Activated naive CD4-positive, alpha-beta T cell treated with anti-CD3 and anti-CD28 coated beads, Interleukin-2, amount 50 U/mL, for 72 hours (primary cell): ENCODE data around the gene FAU. TPM values are rescaled to one million over a fixed set of nuclear protein-coding genes. Genes with fewer than 3 reads are reported as not detected.
"Not testable (repeated sequence)": the region's sequence is repeated elsewhere in the genome, so short reads cannot be mapped to it uniquely, and the experiment has no call there.

Experiments
- ATAC-seq, 2 donors: fragments of 150-1000 bp; cut with Tn5 transposase; 2 replicates each; pipeline ENCODE4 v1.10.0; 2021; ENCODE audit warnings: mild to moderate bottlenecking in 2 of 2, moderate library complexity in 2 of 2
- DNase-seq, 2 donors: peaks; one replicate each; pipeline ENCODE4 v3.0.0; 2021 to 2022; ENCODE audit warnings: low spot score in 2 of 2
- H3K27ac Mint-ChIP-seq, 2 donors: one replicate each; pipeline ENCODE4 v1.8.0; 2022; ENCODE audit warnings: mild to moderate bottlenecking in 2 of 2, mixed read lengths in 2 of 2
- H3K36me3 Mint-ChIP-seq, 2 donors: one replicate each; pipeline ENCODE4 v1.8.0; 2022; ENCODE audit warnings: mixed read lengths in 2 of 2
- H3K9me3 Mint-ChIP-seq, 2 donors: one replicate each; pipeline ENCODE4 v1.8.0; 2022; ENCODE audit warnings: mixed read lengths in 2 of 2
- total RNA-seq, 2 donors: library from RNA; stranded (reverse); gene quantifications; one replicate each; pipeline ENCODE4 v1.2.3, GENCODE V29; 2022

Gene FAU
- total RNA-seq, 2 donors from 2014 or later, result 983 to 1,040 TPM

DNA sequence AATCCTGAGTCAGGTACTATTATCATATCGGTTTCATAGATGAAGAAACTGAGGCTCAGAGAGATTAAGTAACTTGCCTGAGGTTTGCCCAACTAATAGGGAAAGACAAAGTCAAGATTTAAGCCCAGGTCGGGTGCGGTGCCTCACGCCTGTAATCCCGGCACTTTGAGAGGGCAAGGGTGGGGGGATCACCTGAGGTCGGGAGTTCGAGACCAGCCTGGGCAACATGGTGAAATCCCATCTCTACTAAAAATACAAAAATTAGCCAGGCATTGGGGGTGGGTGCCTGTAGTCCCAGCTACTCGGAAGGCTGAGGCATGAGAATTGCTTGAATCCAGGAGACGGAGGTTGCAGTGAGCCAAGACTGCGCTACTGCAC lies 28.2 kb upstream of the FAU start:
- not testable (repeated sequence) for H3K27ac Mint-ChIP-seq, H3K9me3 Mint-ChIP-seq, H3K36me3 Mint-ChIP-seq, DNase-seq, ATAC-seq

DNA sequence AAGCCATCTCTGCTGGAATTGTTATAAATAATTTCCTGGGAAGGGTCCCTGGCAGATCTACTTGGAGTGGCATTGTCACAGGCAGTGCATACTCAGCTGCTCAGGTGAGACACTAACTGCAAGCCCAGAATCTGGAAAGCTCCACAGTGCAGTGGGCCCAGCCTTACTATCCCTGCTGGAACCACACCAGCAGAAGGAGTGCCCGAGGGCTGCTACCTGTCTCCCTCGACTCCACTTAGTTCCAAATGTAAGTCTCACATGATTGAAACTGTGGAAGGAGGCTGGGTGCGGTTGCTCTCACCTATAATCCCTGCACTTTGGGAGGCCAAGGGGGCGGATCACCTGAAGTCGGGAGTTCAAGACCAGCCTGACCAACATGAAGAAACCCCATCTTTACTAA lies 26.7 kb upstream of the FAU start:
- no peak for ATAC-seq
- DNase-seq, result no peak
- Mint-ChIP-seq H3K36me3 (no peaks in the 10 kb centered on the region), H3K9me3 (no peaks in the 10 kb centered on the region), H3K27ac (no peak overlapping the region)

DNA sequence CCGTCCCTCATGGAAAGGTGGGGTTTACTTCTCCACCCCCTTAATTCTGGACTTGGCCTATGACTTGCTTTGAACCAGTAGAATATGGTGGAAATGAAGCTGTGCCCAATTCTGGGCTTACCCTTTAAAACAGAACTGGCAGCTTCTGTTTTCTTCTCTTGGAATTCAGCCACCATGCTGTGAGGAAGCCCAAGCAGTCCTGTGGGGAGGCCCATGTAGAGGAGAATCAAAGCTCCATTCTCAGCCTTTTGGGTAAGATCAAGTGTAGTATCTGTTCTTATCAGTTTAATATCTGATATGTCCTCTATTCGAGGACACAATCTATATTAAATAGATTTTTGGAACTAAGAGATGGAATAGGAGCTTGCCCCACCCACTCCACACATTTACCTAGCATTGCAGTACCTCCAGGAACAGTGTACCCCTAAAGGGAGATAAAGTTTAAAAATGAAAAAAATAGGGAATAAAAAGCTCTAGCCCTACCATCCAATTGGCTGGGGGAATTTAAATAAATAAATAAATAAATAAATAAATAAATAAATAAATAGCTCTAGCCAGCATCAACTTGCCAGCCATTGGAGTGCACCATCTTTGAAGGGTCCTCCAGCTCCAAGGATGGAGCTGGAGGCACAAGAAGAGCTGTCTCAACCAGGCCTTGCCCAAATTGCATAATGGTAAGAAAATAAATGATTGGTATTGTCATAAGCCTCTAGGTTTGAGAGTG lies 25.6 kb upstream of the FAU start:
- DNase-seq (no peak), ATAC-seq (no peak)
- Mint-ChIP-seq H3K36me3 (no peaks in the 10 kb centered on the region), H3K9me3 (no peaks in the 10 kb centered on the region), H3K27ac (no peak overlapping the region)

DNA sequence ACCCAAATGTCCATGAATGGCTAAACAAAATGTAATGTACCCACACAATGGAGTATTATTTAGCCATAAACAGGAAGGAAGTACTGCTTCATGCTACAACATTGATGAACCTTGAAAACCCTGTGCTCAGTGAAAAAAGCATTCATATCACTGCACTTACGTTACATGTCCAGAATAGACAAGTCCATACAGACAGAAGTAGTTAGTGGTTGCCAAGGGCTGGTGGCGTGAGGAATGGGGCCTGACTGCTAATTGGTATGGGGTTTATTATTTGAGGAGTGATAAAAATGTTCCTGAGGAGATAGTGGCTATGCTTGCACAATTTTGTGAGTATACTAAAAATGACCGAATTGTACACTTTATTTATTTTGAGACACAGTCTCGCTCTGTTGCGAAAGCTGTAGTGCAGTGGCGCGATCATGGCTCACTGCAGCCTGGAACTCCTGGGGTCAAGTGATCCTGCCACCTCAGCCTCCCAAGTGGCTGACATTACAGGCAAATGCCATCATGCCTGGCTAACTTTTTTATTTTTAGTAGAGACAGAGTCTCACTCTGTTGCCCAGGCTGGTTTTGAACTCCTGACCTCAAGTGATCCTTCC lies 20.1 kb upstream of the FAU start:
- Mint-ChIP-seq H3K36me3 (no peaks in the 10 kb centered on the region), H3K9me3 (no peaks in the 10 kb centered on the region)
- ATAC-seq, result no peak

DNA sequence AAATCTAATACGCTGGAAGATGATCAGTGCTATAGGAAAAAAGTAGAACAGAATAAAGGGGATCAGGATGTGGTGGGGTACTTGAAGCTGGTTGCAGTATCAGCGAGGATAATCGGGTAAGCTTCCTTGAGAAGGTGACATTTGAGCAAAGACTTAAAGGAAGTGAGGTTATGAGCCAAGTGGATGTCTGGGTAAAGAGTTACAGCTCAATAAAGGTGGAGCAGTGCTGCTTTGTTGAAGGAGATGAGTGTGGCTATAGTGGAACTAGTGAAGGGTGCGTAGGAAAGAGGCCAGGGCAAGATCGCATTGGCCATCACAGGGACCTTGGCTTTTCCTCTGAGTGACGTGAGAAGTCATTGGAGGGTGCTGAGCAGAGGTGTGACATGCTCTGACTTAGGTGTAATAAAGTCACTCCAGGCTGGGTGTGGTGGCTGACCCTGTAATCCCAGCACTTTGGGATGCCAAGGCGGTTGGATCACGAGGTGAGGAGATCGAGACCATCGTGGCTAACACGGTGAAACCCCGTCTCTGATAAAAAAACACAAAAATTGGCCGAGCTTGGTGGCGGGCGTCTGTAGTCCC lies 14.7 kb upstream of the FAU start:
- Mint-ChIP-seq H3K27ac (peak overlapping the region; percentile 51 to 99), H3K9me3 (no peaks in the 10 kb centered on the region), H3K36me3 (peaks cover 9 to 10% of the 10 kb centered on the region in 2 donors)
- no peak for DNase-seq
- ATAC-seq, result no peak

More for the DNA sequence above, 20.1 kb upstream of the FAU start:
- no peak for DNase-seq
- no peak overlapping the region for H3K27ac Mint-ChIP-seq

DNA sequence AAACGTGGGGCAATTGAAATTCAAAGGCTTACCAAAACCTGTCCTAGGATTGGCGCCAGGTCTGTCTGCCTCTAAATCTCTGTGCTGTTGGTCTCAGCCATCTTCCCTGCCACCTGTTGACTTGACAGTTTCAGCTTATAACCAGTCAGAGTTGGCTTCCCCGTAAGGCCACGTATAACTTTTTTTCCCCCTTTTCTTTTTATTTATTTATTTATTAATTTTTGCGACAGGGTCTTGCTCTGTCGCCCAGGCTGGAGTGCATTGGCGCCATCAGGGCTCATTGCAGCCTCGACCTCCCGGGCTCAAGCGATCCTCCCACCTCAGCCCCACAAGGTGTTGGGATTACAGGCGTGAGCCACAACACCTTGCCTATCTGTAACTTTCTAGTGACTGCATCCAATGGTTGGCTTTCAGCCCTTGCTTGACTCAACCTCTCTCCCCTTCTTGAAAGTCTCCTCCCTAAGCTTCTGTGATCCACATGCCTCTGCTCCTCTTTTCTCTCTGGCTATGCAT lies 13.8 kb upstream of the FAU start:
- Mint-ChIP-seq H3K36me3 (peaks cover 9 to 10% of the 10 kb centered on the region in 2 donors), H3K27ac (peak overlapping the region; percentile 99), H3K9me3 (no peaks in the 10 kb centered on the region)
- ATAC-seq (no peak), DNase-seq (no peak)

DNA sequence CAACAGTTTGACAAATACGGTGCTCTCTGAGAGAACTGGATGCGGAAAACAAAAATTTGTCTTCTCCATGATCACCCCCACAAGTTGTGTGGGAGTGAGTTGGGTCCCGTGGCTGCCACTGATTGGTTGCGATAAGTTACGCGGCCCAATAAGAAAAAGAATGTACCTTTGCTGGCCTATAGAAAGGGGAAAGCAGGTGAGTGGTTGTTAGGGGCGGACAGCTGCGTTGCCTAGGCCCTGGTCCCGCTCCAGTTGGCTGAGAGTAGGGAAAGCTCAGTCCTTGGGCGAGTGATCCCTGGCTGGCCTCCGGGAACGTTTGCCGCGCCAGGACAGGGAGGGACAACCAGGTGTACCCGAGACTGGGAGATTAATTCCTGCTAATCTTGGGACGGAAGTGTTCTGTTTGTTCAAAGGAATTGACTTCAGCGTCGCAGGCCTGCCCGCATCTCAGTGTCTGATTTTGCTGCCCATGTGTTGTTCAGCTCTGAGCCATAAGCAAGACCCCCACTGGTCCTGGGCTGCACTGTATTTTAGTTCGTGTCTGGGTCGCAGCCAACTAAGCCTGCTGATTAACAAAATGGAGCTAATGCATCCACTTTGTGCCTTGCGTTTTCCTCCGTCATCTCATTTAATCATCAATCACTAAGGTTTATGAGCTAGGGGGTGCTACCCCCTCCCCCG lies 13.2 kb upstream of the FAU start:
- ATAC-seq (peak; percentile 88 to 90), DNase-seq (peak; percentile 76 to 85)
- Mint-ChIP-seq H3K27ac (peak overlapping the region; percentile 99), H3K9me3 (no peaks in the 10 kb centered on the region), H3K36me3 (peaks cover 9 to 10% of the 10 kb centered on the region in 2 donors)

DNA sequence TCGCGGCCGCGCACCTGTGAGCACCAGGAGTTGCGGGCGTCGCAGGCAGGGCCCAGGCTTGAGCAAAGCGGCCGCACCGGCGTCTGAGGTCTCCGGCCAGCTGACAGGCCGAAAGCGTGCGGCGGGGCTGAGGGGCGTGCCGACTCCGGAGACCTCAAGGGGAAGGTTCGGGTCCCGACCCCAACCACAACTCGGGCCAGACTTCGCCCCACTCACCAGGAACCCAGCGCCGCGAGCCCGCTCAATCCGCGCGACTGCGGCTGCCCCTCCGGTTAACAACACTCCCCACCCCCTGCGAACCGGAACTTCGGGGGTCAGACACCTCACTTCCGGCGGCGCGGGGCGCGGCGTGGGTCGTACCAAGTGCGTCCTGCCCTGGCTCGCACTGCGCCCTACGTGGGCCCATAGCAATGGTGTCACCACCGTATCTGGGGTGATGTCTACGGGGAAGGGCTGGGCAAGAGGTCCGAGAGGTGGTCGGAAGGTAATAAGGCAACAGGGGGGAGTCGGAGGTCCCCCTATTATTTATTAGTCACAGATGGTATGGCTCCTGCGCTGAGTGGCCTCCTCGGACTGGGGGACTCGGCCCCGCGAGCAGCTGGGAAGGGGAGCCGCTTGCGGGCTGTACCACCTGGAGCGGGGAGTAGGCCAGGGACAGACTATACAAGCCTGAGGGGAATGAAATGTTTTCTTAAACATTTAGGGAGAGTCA lies 12.5 kb upstream of the FAU start, which contains the start of gene SYVN1:
SYVN1 (minus strand) TSS at position 280 of the 712 bp plus-strand sequence. CDS start 918 bp downstream, outside the sequence.
- DNase-seq (peak; percentile 91), ATAC-seq (peak; percentile 87 to 88)
- no peaks in the 10 kb centered on the region for H3K9me3 Mint-ChIP-seq
- peaks cover 9 to 10% of the 10 kb centered on the region in 2 donors for H3K36me3 Mint-ChIP-seq
- H3K27ac Mint-ChIP-seq, result peak within 1 kb of the TSS; percentile 99

DNA sequence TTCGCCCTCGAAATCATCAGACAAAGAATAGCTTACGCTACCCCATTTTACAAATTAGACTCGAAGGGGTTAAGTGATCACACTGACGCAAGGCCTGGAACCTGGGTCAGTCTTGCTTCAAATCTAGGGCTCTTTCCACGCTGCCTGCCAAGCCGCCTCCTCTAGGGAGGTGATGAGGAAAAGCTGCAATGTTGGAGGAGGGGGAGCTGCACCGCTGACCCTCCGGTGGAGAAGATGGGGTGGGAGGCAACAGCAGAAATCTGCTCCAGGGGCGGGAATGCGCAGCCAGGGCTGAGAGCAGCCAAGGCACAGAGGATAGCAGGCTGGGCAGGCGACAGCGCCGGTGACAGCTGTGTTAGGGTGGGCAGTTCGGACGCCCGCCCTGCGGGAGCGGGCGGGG lies 11.8 kb upstream of the FAU start:
- Mint-ChIP-seq H3K9me3 (no peaks in the 10 kb centered on the region), H3K36me3 (peaks cover 9 to 10% of the 10 kb centered on the region in 2 donors), H3K27ac (peak overlapping the region; percentile 99)
- no peak for DNase-seq
- ATAC-seq, result no peak

DNA sequence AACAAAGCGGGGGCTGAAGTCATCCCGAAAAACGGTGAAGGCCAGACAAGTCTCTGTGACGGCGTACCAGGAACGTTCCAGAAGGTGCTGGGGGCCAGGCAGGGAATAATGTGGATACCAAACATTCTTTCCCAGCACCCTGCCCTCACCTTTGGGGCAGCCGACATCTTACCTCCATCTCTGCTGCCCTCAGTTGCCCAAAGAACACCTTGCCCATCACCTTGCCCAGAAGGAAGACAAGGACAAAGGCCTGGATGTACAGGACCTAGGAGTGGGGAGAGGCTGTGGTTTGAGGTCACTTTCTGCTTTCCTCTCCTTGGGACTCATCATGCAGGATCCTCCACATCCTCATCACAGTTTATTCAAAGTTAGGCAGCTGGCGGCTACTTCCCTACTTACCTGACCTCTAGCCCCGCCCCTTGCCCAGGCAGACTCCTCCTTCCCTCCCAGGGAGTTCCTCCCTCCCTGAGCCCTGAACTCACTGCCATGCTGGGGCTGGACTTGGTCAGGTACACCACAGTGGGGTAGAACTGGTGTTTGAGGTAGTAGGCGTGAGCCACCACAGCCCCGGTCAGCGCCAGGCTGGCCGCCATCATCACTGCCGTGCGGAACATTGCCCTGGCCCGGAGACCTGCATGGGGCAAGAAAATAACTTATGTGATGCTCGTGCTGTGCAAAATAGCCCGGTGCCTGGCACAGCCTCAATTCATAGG lies 11.2 kb upstream of the FAU start:
- Mint-ChIP-seq H3K9me3 (no peaks in the 10 kb centered on the region), H3K27ac (peak overlapping the region; percentile 99), H3K36me3 (peaks cover 9 to 10% of the 10 kb centered on the region in 2 donors)
- peak in 1 of 2 donors; percentile 77 for DNase-seq
- ATAC-seq, result peak in 1 of 2 donors; percentile 19

DNA sequence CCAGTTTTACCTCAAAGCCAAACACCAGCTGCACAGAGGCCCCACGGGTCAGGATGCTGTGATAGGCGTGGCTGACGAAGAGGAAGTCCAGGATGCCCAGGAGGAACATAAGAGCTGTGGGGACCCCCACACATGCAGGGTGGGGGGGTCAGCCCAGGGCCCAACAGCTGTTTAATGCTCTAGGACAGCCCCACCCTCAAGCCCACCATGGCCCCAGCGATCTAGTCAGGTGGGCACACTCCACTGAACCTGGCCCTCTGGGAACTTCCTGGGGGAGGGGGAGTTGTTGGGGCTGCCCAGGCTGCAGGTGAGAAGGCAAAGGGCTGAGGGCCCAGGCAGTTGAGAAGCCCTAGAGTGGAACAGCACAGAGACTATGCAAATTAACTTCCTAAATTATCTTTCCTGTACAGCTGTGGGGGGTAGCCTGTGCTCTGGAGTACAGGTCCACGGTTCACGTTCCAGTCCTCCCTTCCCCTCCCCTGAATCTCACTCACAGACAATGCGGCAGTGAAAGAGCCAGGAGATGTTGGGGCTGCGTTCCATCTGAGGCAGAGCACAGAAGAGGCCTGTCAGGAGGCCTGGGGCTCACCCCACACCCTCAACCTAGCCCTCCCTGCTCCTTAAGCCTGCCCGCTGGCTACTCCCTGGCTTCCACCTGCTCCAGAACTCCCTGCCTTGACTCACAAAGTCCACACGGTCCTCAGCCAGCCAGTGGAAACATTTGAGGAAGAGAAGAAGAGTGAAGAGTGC lies 10.5 kb upstream of the FAU start:
- Mint-ChIP-seq H3K27ac (peak overlapping the region; percentile 99), H3K36me3 (peaks cover 9 to 10% of the 10 kb centered on the region in 2 donors), H3K9me3 (no peaks in the 10 kb centered on the region)
- DNase-seq (no peak), ATAC-seq (no peak)

DNA sequence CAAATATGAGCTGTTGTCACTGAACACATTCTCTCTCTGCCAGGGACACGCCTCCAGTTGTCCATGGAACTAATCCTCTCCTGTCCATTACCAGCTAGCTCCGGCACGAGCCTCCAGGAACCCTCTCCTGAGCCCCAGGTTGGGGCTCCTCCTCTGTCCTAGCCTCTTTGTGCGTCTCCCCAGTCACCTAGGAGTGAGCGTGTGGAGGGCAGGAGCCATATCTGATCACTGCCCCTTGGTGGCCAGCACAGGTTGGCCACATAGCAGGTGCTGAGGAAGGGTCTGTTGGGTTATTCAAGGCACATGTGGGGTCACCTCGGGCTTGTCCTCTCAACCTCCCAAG lies 9.9 kb upstream of the FAU start:
- no peak for ATAC-seq
- no peaks in the 10 kb centered on the region for H3K9me3 Mint-ChIP-seq
- no peak for DNase-seq
- no peak overlapping the region for H3K27ac Mint-ChIP-seq
- peaks cover 9 to 10% of the 10 kb centered on the region in 2 donors for H3K36me3 Mint-ChIP-seq

DNA sequence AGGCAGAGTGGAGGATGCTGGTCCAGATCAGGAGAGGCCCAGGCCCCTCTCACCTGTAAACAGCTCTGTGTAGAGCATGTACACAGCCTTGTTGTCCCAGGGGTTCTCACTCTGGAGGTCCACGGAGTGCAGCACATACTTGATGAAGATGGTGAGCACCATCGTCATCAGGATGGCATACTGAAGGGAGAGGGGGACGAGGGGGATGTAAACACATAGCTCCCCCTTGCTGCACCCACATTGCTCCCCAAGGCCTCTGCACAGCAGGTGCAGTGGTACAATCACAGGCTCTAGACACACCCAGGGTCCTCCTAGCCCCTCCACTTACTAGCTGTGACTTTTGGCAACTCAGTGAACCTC lies 9.5 kb upstream of the FAU start:
- DNase-seq (no peak), ATAC-seq (no peak)
- Mint-ChIP-seq H3K36me3 (peaks cover 9 to 10% of the 10 kb centered on the region in 2 donors), H3K27ac (peak overlapping the region in 1 of 2 donors; percentile 28), H3K9me3 (no peaks in the 10 kb centered on the region)

DNA sequence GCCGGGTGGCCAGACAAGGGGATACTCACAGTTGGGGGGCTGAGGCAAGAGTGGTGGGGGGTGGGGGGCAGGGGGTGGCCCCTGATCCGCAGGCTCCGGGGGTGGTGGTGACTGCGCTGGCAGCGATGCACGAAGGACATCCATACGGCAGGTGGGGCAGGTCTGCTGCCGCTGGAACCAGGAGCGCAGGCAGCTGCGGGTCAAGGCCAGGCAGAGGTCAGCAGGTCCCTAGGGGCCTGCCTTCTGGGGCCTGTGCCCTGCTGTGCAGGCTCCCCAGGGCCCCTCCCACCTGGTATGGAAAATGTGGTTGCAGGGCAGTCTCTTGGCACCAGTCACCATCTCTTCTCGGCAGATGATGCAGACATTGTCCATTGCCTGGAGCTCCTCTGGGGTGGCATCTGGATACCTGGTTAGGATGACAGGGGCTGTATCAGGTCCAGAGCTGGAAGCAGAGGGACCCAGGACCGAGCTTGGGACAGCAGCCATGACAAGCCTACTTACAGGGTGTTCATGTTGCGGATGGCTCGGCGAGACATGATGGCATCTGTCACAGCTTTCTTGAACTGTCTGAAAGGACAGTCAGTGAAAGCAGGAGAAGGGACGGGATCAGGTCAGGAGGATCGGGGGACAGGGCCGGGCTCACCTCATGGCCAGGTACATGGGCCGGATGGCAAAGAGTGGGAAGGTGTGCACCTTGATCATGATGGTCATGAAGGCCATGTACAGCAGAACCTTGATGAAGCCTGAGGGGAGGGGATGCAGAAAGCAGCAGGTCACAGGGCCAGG lies 8.9 kb upstream of the FAU start:
- Mint-ChIP-seq H3K27ac (peak overlapping the region; percentile 28 to 78), H3K9me3 (no peaks in the 10 kb centered on the region), H3K36me3 (peaks cover 9 to 10% of the 10 kb centered on the region in 2 donors)
- DNase-seq, result no peak
- ATAC-seq, result no peak
